K562 (cell line): ENCODE results near the gene LRRC61. TPM values are rescaled to one million over a fixed set of nuclear protein-coding genes. Genes with fewer than 3 reads are reported as not detected.

Experiments
- ARHGAP35 ChIP-seq: fragments of 450-650 bp; IDR thresholded peaks from 2 replicates; pipeline ENCODE4 v1.6.1; 2018; ENCODE audit not compliant: partially characterized antibody
- ASH1L ChIP-seq: fragments of 450-650 bp; IDR thresholded peaks from 2 replicates; pipeline ENCODE4 v1.6.1; 2018; ENCODE audit warnings: borderline replicate concordance, mild to moderate bottlenecking, low read depth; ENCODE audit not compliant: partially characterized antibody
- CREM ChIP-seq: IDR thresholded peaks from 2 replicates; pipeline ENCODE4 v1.6.1; 2014; ENCODE audit warnings: antibody characterized with exemption, low read depth
- CSDE1 ChIP-seq, 2 experiments: fragments of 450-650 bp; IDR thresholded peaks; 2 replicates each; pipeline ENCODE4 v1.6.1; 2016; ENCODE audit warnings: mild to moderate bottlenecking in 1 of 2
- ETV5 ChIP-seq: sonication (generic); formaldehyde crosslinking; IDR thresholded peaks from 2 replicates; pipeline ENCODE4 v1.4.0; 2020; ENCODE audit warnings: low read depth, mild to moderate bottlenecking, missing genetic modification reagents
- FOXM1 ChIP-seq, 2 experiments: fragments of 450-650 bp in 1 of 2; sonication (generic) in 1 of 2; formaldehyde crosslinking in 1 of 2; IDR thresholded peaks; 2 replicates each; pipeline versions ENCODE4 v1.6.1 to v1.9.0; 2017 to 2022; ENCODE audit warnings: low read depth in 2 of 2, mild to moderate bottlenecking in 2 of 2, missing genetic modification reagents in 1 of 2, moderate library complexity in 1 of 2
- HDAC2 ChIP-seq: fragments of 450-650 bp; IDR thresholded peaks from 2 replicates; pipeline ENCODE4 v1.6.1; 2016; ENCODE audit warnings: mild to moderate bottlenecking
- JUN ChIP-seq, 2 experiments: sonication (generic) in 1 of 2; formaldehyde crosslinking in 1 of 2; IDR thresholded peaks; 2 replicates each; pipeline versions ENCODE4 v1.6.1 to v1.8.0; 2012 to 2022; ENCODE audit warnings: borderline replicate concordance in 2 of 2, mild to moderate bottlenecking in 2 of 2, improper control_type of control experiment in 1 of 2, low read depth in 1 of 2, low read length in 1 of 2, missing genetic modification reagents in 1 of 2
- NCOA1 ChIP-seq: fragments of 450-650 bp; IDR thresholded peaks from 2 replicates; pipeline ENCODE4 v1.6.1; 2016; ENCODE audit warnings: low read depth
- NR0B1 ChIP-seq: fragments of 450-650 bp; IDR thresholded peaks from one replicate; pipeline ENCODE4 v1.6.1; 2018; ENCODE audit warnings: mild to moderate bottlenecking, moderate library complexity; ENCODE audit not compliant: partially characterized antibody
- NUFIP1 ChIP-seq: fragments of 450-650 bp; IDR thresholded peaks from 2 replicates; pipeline ENCODE4 v1.6.1; 2018; ENCODE audit not compliant: partially characterized antibody
- PURB ChIP-seq: sonication (generic); formaldehyde crosslinking; IDR thresholded peaks from 2 replicates; pipeline ENCODE4 v1.9.0; 2021; ENCODE audit warnings: low read depth, mild to moderate bottlenecking, missing genetic modification reagents
- RNF2 ChIP-seq: sonication (generic); IDR thresholded peaks from 2 replicates; pipeline ENCODE4 v1.6.1; 2016
- SNIP1 ChIP-seq: fragments of 450-650 bp; IDR thresholded peaks from 2 replicates; pipeline ENCODE4 v1.7.1; 2017; ENCODE audit warnings: low read depth, mild to moderate bottlenecking
- SUPT5H ChIP-seq: fragments of 450-650 bp; IDR thresholded peaks from 2 replicates; pipeline ENCODE4 v1.6.1; 2016
- WHSC1 ChIP-seq: IDR thresholded peaks from one replicate; pipeline ENCODE4 v1.6.1; 2012; ENCODE audit warnings: low read length, control low read depth, inconsistent platforms
- ZBTB12 ChIP-seq: fragments of 250-450 bp; sonication (Bioruptor Pico); IDR thresholded peaks from 2 replicates; pipeline ENCODE4 v1.4.0; 2020
- ZFP91 ChIP-seq: sonication (generic); formaldehyde crosslinking; IDR thresholded peaks from 2 replicates; pipeline ENCODE4 v1.8.0; 2022; ENCODE audit warnings: mild to moderate bottlenecking, missing genetic modification reagents
- ZNF586 ChIP-seq: fragments of 450-650 bp; formaldehyde crosslinking; conservative IDR thresholded peaks from 2 replicates; pipeline ENCODE4 v1.4.0; 2020; ENCODE audit warnings: mild to moderate bottlenecking, moderate library complexity
- ZNF830 ChIP-seq: fragments of 250-450 bp; sonication (Bioruptor Pico); IDR thresholded peaks from 2 replicates; pipeline ENCODE4 v1.5.0; 2021; ENCODE audit warnings: mild to moderate bottlenecking
- polyA plus RNA-seq, 8 experiments: library from polyadenylated mRNA; depleted of rRNA in 4 of 8; stranded (reverse) in 5 of 8; unstranded in 3 of 8; fragments of >200 nt; fragmentation: Nextera tagmentation in 2 of 8; fragmentation: Illumina TruSeq in 1 of 8; extraction: Ambion mirVana in 2 of 8; extraction: Trizol in 1 of 8; gene quantifications; 2 replicates each; pipeline versions ENCODE4 v1.2.1 to v1.2.3, GENCODE V29; 2011 to 2014; ENCODE audit warnings: inconsistent platforms in 1 of 8, missing spikeins in 1 of 8
- total RNA-seq, 7 experiments: library from RNA; depleted of rRNA in 6 of 7; stranded (reverse); fragments of >200 nt in 6 of 7; fragmentation: Illumina TruSeq in 2 of 7; extraction: Trizol in 2 of 7; gene quantifications; 2 replicates each; pipeline versions ENCODE4 v1.2.1 to v1.2.3, GENCODE V29; 2011 to 2021; ENCODE audit warnings: low replicate concordance in 1 of 7
- TF ChIP-seq, protein P1 (sequence below): fragments of 250-450 bp; sonication (Bioruptor Pico); IDR thresholded peaks from 2 replicates; pipeline ENCODE4 v1.8.0; 2022; ENCODE audit warnings: inconsistent platforms

LRRC61 gene
- total and polyA plus RNA-seq, 9 of the 15 experiments (the other 6 are each of a cell fraction or from before 2014, with no cell fraction given), result 1.3 to 55.2 (median 35.2) TPM

DNA sequence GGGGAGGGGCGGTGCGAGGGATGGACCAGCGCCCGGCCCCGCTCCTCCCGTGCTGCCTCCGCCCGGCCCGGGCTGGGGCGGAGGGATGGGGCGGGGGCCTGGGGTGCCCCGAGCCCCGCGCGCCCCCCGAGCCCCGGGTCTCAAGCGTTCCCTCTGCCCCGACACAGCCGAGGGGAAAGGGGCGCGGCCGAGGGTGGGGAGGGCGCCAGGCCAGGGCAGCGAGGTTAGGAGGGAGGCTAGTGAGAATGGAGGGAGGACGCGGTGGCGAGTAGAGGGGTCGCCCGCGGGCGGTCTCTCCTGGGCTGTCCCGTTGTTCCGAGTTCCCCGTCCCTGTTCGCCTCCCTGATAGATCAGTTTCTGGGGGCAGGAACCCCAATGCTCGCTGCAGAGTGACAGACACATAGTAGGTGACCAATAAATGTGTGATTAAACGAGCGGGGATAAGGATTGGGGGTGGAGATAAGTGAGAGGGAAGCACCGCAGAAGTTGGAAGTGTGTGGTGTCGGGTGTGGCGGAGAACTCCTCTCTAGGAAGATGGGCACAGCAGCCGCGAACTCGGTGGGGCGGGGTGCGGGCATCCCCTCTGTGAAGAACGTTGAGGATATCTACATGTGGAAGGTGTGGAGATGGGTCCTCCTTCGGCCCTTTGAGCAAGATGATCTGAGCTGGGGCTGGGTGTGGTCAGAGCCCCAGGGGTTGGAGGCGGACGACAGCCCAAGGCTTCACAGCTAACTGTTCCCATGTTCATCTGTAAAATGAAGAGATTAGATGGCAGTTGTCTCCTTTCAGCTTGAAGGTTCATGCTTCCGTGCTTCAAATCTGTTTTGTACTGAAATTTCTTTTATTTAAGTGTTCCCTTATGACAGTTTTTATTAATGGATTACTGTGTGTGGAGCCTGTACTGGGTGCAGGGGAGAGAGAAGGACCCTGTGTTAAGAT lies 56.6 kb downstream of the LRRC61 start (continued):
- TF ChIP-seq ZBTB12, result no peak
- TF ChIP-seq HDAC2, result peak; percentile 19; the same call in 1 of the 2 replicates
- TF ChIP-seq JUN (IDR thresholded peaks at IDR 0.05; ENCODE audit: borderline replicate concordance, low read depth, low read length), result no peak
- TF ChIP-seq JUN (CRISPR knock-in tag; IDR thresholded peaks at IDR 0.05; ENCODE audit: borderline replicate concordance), result no peak
- no peak for TF ChIP-seq CREM
- TF ChIP-seq ZNF586 (CRISPR knock-in tag), result no peak
- TF ChIP-seq NR0B1, result no peak
- no peak for TF ChIP-seq SUPT5H
- no peak for TF ChIP-seq ZFP91 (CRISPR knock-in tag)
- no peak for TF ChIP-seq PURB (CRISPR knock-in tag)
- no peak for TF ChIP-seq ASH1L
- TF ChIP-seq SNIP1, result no peak
- TF ChIP-seq NUFIP1, result no peak
- no peak for TF ChIP-seq ARHGAP35
- TF ChIP-seq NCOA1, result no peak
- TF ChIP-seq ZNF830 (CRISPR knock-in tag), result no peak
- TF ChIP-seq, protein P1, sequence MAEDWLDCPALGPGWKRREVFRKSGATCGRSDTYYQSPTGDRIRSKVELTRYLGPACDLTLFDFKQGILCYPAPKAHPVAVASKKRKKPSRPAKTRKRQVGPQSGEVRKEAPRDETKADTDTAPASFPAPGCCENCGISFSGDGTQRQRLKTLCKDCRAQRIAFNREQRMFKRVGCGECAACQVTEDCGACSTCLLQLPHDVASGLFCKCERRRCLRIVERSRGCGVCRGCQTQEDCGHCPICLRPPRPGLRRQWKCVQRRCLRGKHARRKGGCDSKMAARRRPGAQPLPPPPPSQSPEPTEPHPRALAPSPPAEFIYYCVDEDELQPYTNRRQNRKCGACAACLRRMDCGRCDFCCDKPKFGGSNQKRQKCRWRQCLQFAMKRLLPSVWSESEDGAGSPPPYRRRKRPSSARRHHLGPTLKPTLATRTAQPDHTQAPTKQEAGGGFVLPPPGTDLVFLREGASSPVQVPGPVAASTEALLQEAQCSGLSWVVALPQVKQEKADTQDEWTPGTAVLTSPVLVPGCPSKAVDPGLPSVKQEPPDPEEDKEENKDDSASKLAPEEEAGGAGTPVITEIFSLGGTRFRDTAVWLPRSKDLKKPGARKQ (CRISPR knock-in tag), result no peak
- no peak for TF ChIP-seq WHSC1
- TF ChIP-seq ETV5 (CRISPR knock-in tag), result peak; percentile 68; the same call in 1 of the 2 replicates
- no peak for TF ChIP-seq CSDE1 (IDR thresholded peaks at IDR 0.05)
- no peak for TF ChIP-seq FOXM1 (IDR thresholded peaks at IDR 0.05; ENCODE audit: low read depth)
- no peak for TF ChIP-seq FOXM1 (CRISPR knock-in tag; IDR thresholded peaks at IDR 0.05; ENCODE audit: low read depth)
- TF ChIP-seq RNF2, result no peak
